HG03039 (cell line): ENCODE measurements around the gene CTBP2.

ENCODE experiments used
- ATAC-seq: cut with Tn5 transposase; IDR thresholded peaks from one replicate; pipeline ENCODE4 v1.9.1; 2021; ENCODE audit warnings: mild to moderate bottlenecking, moderate library complexity; ENCODE audit not compliant: unreplicated experiment

Gene CTBP2

GRCh38 chr10:125128397-125129075 lies 31.8 kb downstream of the CTBP2 start:
- no peak for ATAC-seq

- ATAC-seq: no peak
These were observed 32.4 kb downstream of the CTBP2 start for GRCh38 chr10:125127986-125128385.

- no peak for ATAC-seq
These were observed 33.3 kb downstream of the CTBP2 start for GRCh38 chr10:125127110-125127509.

GRCh38 chr10:125125951-125126735 lies 34.2 kb downstream of the CTBP2 start:
- ATAC-seq: no peak

GRCh38 chr10:125124907-125125306 lies 35.5 kb downstream of the CTBP2 start:
- ATAC-seq: no peak

GRCh38 chr10:125124115-125124487 lies 36.3 kb downstream of the CTBP2 start:
- no peak for ATAC-seq

- ATAC-seq: no peak
These were observed 36.8 kb downstream of the CTBP2 start for GRCh38 chr10:125123476-125124114.

- ATAC-seq: no peak
These were observed 37.8 kb downstream of the CTBP2 start for GRCh38 chr10:125122566-125122965.

GRCh38 chr10:125121003-125121402 lies 39.4 kb downstream of the CTBP2 start:
- no peak for ATAC-seq

GRCh38 chr10:125120053-125120710 lies 40.2 kb downstream of the CTBP2 start:
- ATAC-seq: no peak

GRCh38 chr10:125118701-125119100 lies 41.7 kb downstream of the CTBP2 start:
- ATAC-seq: no peak

GRCh38 chr10:125118011-125118611 lies 42.3 kb downstream of the CTBP2 start:
- no peak for ATAC-seq

- no peak for ATAC-seq
These were observed 43.6 kb downstream of the CTBP2 start for GRCh38 chr10:125116652-125117310.

GRCh38 chr10:125116041-125116649 lies 44.2 kb downstream of the CTBP2 start:
- no peak for ATAC-seq

- no peak for ATAC-seq
These were observed 45.0 kb downstream of the CTBP2 start for GRCh38 chr10:125115409-125115808.

- no peak for ATAC-seq
These were observed 45.5 kb downstream of the CTBP2 start for GRCh38 chr10:125114761-125115391.

- ATAC-seq: no peak
These were observed 46.5 kb downstream of the CTBP2 start for GRCh38 chr10:125113691-125114371.

GRCh38 chr10:125112697-125113494 lies 47.5 kb downstream of the CTBP2 start:
- no peak for ATAC-seq
